Mucosa of stomach (tissue), 1 donor: ENCODE measurements around the gene CYP2E1.
"Not testable (repeated sequence)": the region's sequence is repeated elsewhere in the genome, so short reads cannot be mapped to it uniquely, and the experiment has no call there.

Source experiments
- H3K27me3 ChIP-seq: one replicate; pipeline ENCODE4 v1.7.0; 2013; ENCODE audit warnings: mild to moderate bottlenecking, low read length; ENCODE audit not compliant: control insufficient read depth, insufficient read depth
- H3K36me3 ChIP-seq: one replicate; pipeline ENCODE4 v1.7.0; 2013; ENCODE audit warnings: low read length; ENCODE audit not compliant: control insufficient read depth, insufficient read depth
- H3K4me1 ChIP-seq: one replicate; pipeline ENCODE4 v1.7.0; 2013; ENCODE audit warnings: mild to moderate bottlenecking, low read length; ENCODE audit not compliant: control insufficient read depth, insufficient read depth
- H3K4me3 ChIP-seq: one replicate; pipeline ENCODE4 v1.7.0; 2013; ENCODE audit warnings: low read length
- H3K9ac ChIP-seq: one replicate; pipeline ENCODE4 v1.7.0; 2013; ENCODE audit warnings: mild to moderate bottlenecking, low read length, moderate library complexity
- H3K9me3 ChIP-seq: one replicate; pipeline ENCODE4 v1.7.0; 2013; ENCODE audit warnings: mild to moderate bottlenecking, low read length, moderate library complexity; ENCODE audit not compliant: control insufficient read depth
- donor health status: Pancreatic carcinoma.

The CYP2E1 gene

GRCh38 chr10:133565441-133566294 is 38.5 kb downstream of the CYP2E1 start, which contains the start of gene SYCE1:
TSS of gene SYCE1 (minus strand) at chr10:133565583. CDS start at chr10:133565529, 54 bp downstream.
- H3K9me3 ChIP-seq: no peaks in the 10 kb centered on the region
- no peak within 1 kb of the TSS for H3K4me3 ChIP-seq
- H3K27me3 ChIP-seq: no peaks in the 10 kb centered on the region
- no peaks in the 10 kb centered on the region for H3K4me1 ChIP-seq
- no peak within 1 kb of the TSS for H3K9ac ChIP-seq
- no peaks in the 10 kb centered on the region for H3K36me3 ChIP-seq

- Histone ChIP-seq H3K9me3 (no peaks in the 10 kb centered on the region), H3K4me3 (no peak overlapping the region), H3K9ac (no peak overlapping the region), H3K4me1 (no peaks in the 10 kb centered on the region), H3K36me3 (no peaks in the 10 kb centered on the region), H3K27me3 (no peaks in the 10 kb centered on the region)
Observed at GRCh38 chr10:133567119-133567518, 40.0 kb downstream of the CYP2E1 start.

- H3K36me3 ChIP-seq: no peaks in the 10 kb centered on the region
- no peak overlapping the region for H3K9ac ChIP-seq
- H3K4me3 ChIP-seq: no peak overlapping the region
- H3K9me3 ChIP-seq: no peaks in the 10 kb centered on the region
- no peaks in the 10 kb centered on the region for H3K4me1 ChIP-seq
- H3K27me3 ChIP-seq: no peaks in the 10 kb centered on the region
Observed at GRCh38 chr10:133567609-133568286, 40.6 kb downstream of the CYP2E1 start.

GRCh38 chr10:133568287-133568614 is 41.1 kb downstream of the CYP2E1 start:
- no peak overlapping the region for H3K9ac ChIP-seq
- H3K36me3 ChIP-seq: no peaks in the 10 kb centered on the region
- H3K4me3 ChIP-seq: no peak overlapping the region
- H3K9me3 ChIP-seq: no peaks in the 10 kb centered on the region
- no peaks in the 10 kb centered on the region for H3K27me3 ChIP-seq
- no peaks in the 10 kb centered on the region for H3K4me1 ChIP-seq

- H3K4me1 ChIP-seq, H3K36me3 ChIP-seq, H3K27me3 ChIP-seq, H3K9me3 ChIP-seq, H3K9ac ChIP-seq, H3K4me3 ChIP-seq: not testable (repeated sequence)
Observed at GRCh38 chr10:133568831-133569527, 41.8 kb downstream of the CYP2E1 start.

- H3K4me3 ChIP-seq, H3K9ac ChIP-seq, H3K36me3 ChIP-seq, H3K4me1 ChIP-seq, H3K27me3 ChIP-seq, H3K9me3 ChIP-seq: not testable (repeated sequence)
Observed at GRCh38 chr10:133569801-133570200, 42.6 kb downstream of the CYP2E1 start.

- not testable (repeated sequence) for H3K4me1 ChIP-seq, H3K4me3 ChIP-seq, H3K9ac ChIP-seq, H3K36me3 ChIP-seq, H3K27me3 ChIP-seq, H3K9me3 ChIP-seq
Observed at GRCh38 chr10:133572055-133572454, 44.9 kb downstream of the CYP2E1 start.

- not testable (repeated sequence) for H3K36me3 ChIP-seq, H3K9me3 ChIP-seq, H3K9ac ChIP-seq, H3K4me1 ChIP-seq, H3K4me3 ChIP-seq, H3K27me3 ChIP-seq
Observed at GRCh38 chr10:133573460-133573859, 46.3 kb downstream of the CYP2E1 start.

- not testable (repeated sequence) for H3K9me3 ChIP-seq, H3K4me3 ChIP-seq, H3K4me1 ChIP-seq, H3K36me3 ChIP-seq, H3K9ac ChIP-seq, H3K27me3 ChIP-seq
Observed at GRCh38 chr10:133577037-133577436, 49.9 kb downstream of the CYP2E1 start.
